GM21723 (cell line): ENCODE data around the gene EIF4E1B.

Experiments
- ATAC-seq: cut with Tn5 transposase; IDR thresholded peaks from one replicate; pipeline ENCODE4 v1.9.1; 2021; ENCODE audit warnings: mild to moderate bottlenecking, moderate library complexity; ENCODE audit not compliant: unreplicated experiment

EIF4E1B gene

GRCh38 chr5:176644878-176645670 is 14.6 kb downstream of the EIF4E1B start:
- no peak for ATAC-seq

GRCh38 chr5:176646049-176646706 is 15.7 kb downstream of the EIF4E1B start:
- no peak for ATAC-seq

GRCh38 chr5:176646707-176647029 is 16.2 kb downstream of the EIF4E1B start:
- ATAC-seq = no peak

GRCh38 chr5:176647030-176647842 is 16.8 kb downstream of the EIF4E1B start, which contains the start of gene TSPAN17:
TSS of gene TSPAN17 (plus strand) at chr5:176647484. CDS start at chr5:176647616, 132 bp downstream.
- peak; percentile 98 for ATAC-seq

GRCh38 chr5:176647843-176648473 is 17.5 kb downstream of the EIF4E1B start:
- no peak for ATAC-seq

GRCh38 chr5:176648474-176649194 is 18.2 kb downstream of the EIF4E1B start:
- no peak for ATAC-seq

- ATAC-seq = no peak
These were observed 19.9 kb downstream of the EIF4E1B start for GRCh38 chr5:176650354-176650884.

GRCh38 chr5:176651472-176651980 is 21.1 kb downstream of the EIF4E1B start:
- ATAC-seq = no peak

GRCh38 chr5:176652136-176652535 is 21.7 kb downstream of the EIF4E1B start:
- ATAC-seq = no peak

GRCh38 chr5:176653401-176654385 is 23.2 kb downstream of the EIF4E1B start:
- ATAC-seq = no peak

- ATAC-seq = no peak
These were observed 24.4 kb downstream of the EIF4E1B start for GRCh38 chr5:176654856-176655255.

GRCh38 chr5:176656467-176656990 is 26.1 kb downstream of the EIF4E1B start:
- ATAC-seq = no peak

GRCh38 chr5:176658007-176658599 is 27.6 kb downstream of the EIF4E1B start:
- no peak for ATAC-seq

GRCh38 chr5:176658817-176659511 is 28.5 kb downstream of the EIF4E1B start:
- ATAC-seq = no peak

GRCh38 chr5:176659512-176659839 is 29.0 kb downstream of the EIF4E1B start:
- no peak for ATAC-seq

GRCh38 chr5:176659860-176660461 is 29.5 kb downstream of the EIF4E1B start:
- no peak for ATAC-seq

- ATAC-seq = peak; percentile 38
These were observed 30.0 kb downstream of the EIF4E1B start for GRCh38 chr5:176660530-176660859.
